GM23338 (cell line): ENCODE measurements around the gene FBXO34. TPM values are rescaled to one million over a fixed set of nuclear protein-coding genes. Genes with fewer than 3 reads are reported as not detected.

Experiments
- ATAC-seq: fragments of 200-7000 bp; cut with Tn5 transposase; 3 replicates; pipeline ENCODE4 v1.9.1; 2020
- DNase-seq: peaks from one replicate; pipeline ENCODE4 v3.0.0-alpha.2; 2015; ENCODE audit warnings: low spot score
- H2AFZ ChIP-seq: fragments of 200-600 bp; sonication (generic); 2 replicates; pipeline ENCODE4 v1.8.0; 2016; ENCODE audit warnings: antibody characterized with exemption, mild to moderate bottlenecking, moderate library complexity
- H3F3A ChIP-seq: fragments of 200-600 bp; sonication (generic); replicated peaks from 2 replicates; pipeline ENCODE4 v1.8.0; 2017; ENCODE audit warnings: antibody characterized with exemption, mixed run types, low read depth
- H3K27ac ChIP-seq: fragments of 200-600 bp; sonication (generic); 2 replicates; pipeline ENCODE4 v1.6.1; 2016; ENCODE audit warnings: low read depth
- H3K27me3 ChIP-seq: fragments of 200-600 bp; sonication (generic); 2 replicates; pipeline ENCODE4 v1.8.0; 2016; ENCODE audit warnings: mild to moderate bottlenecking, mixed run types, moderate library complexity; ENCODE audit not compliant: insufficient read depth
- H3K36me3 ChIP-seq: fragments of 200-600 bp; sonication (generic); 2 replicates; pipeline ENCODE4 v1.8.0; 2016; ENCODE audit warnings: mild to moderate bottlenecking; ENCODE audit not compliant: insufficient read depth
- H3K4me1 ChIP-seq: fragments of 200-600 bp; sonication (generic); 2 replicates; pipeline ENCODE4 v1.8.0; 2016; ENCODE audit warnings: mild to moderate bottlenecking, moderate library complexity; ENCODE audit not compliant: insufficient read depth
- H3K4me2 ChIP-seq: fragments of 200-600 bp; sonication (generic); 2 replicates; pipeline ENCODE4 v1.7.1; 2017; ENCODE audit warnings: mixed run types
- H3K4me3 ChIP-seq: fragments of 200-600 bp; sonication (generic); 2 replicates; pipeline ENCODE4 v1.6.1; 2016; ENCODE audit warnings: mixed run types
- H3K79me2 ChIP-seq: fragments of 200-600 bp; sonication (generic); replicated peaks from 2 replicates; pipeline ENCODE4 v1.8.0; 2017; ENCODE audit warnings: mild to moderate bottlenecking; ENCODE audit not compliant: insufficient read depth
- H3K9me2 ChIP-seq: fragments of 200-600 bp; sonication (generic); 2 replicates; pipeline ENCODE4 v1.8.0; 2017; ENCODE audit not compliant: insufficient read depth
- H4K20me1 ChIP-seq: fragments of 200-600 bp; sonication (generic); replicated peaks from 2 replicates; pipeline ENCODE4 v1.8.0; 2017; ENCODE audit warnings: mild to moderate bottlenecking; ENCODE audit not compliant: insufficient read depth
- H3K27ac Mint-ChIP-seq: 2 replicates; pipeline ENCODE4 v1.8.0; 2020; ENCODE audit warnings: inconsistent platforms, mild to moderate bottlenecking, moderate library complexity, mixed read lengths
- H3K27me3 Mint-ChIP-seq: 3 replicates; pipeline ENCODE4 v1.8.0; 2022; ENCODE audit warnings: low read depth, mild to moderate bottlenecking, moderate library complexity, mixed read lengths, inconsistent platforms; ENCODE audit not compliant: insufficient read depth, poor library complexity
- H3K36me3 Mint-ChIP-seq: 3 replicates; pipeline ENCODE4 v1.8.0; 2021; ENCODE audit warnings: low read depth, mild to moderate bottlenecking, inconsistent platforms, moderate library complexity, mixed read lengths
- H3K4me1 Mint-ChIP-seq: 3 replicates; pipeline ENCODE4 v1.8.0; 2020; ENCODE audit warnings: mild to moderate bottlenecking, inconsistent platforms, mixed read lengths
- H3K4me3 Mint-ChIP-seq: 3 replicates; pipeline ENCODE4 v1.8.0; 2021; ENCODE audit warnings: moderate library complexity, mild to moderate bottlenecking, inconsistent platforms, mixed read lengths
- H3K9me3 Mint-ChIP-seq: 3 replicates; pipeline ENCODE4 v1.8.0; 2020; ENCODE audit warnings: moderate library complexity, mild to moderate bottlenecking, inconsistent platforms, mixed read lengths
- CREB1 ChIP-seq: fragments of 250-450 bp; sonication (Bioruptor Pico); IDR thresholded peaks from 2 replicates; pipeline ENCODE4 v1.5.0; 2020; ENCODE audit warnings: low read depth, mild to moderate bottlenecking, moderate library complexity
- ETS1 ChIP-seq: IDR thresholded peaks from 2 replicates; pipeline ENCODE4 v1.6.1; 2016; ENCODE audit warnings: antibody characterized with exemption
- EZH2phosphoT487 ChIP-seq: fragments of 200-600 bp; sonication (generic); IDR thresholded peaks from one replicate; pipeline ENCODE4 v1.8.1; 2018; ENCODE audit warnings: antibody characterized with exemption; ENCODE audit not compliant: unreplicated experiment
- JUNB ChIP-seq: IDR thresholded peaks from one replicate; pipeline ENCODE4 v1.6.1; 2016; ENCODE audit warnings: antibody characterized with exemption; ENCODE audit not compliant: unreplicated experiment
- NANOG ChIP-seq: IDR thresholded peaks from 2 replicates; pipeline ENCODE4 v1.6.1; 2016; ENCODE audit warnings: antibody characterized with exemption, borderline replicate concordance
- POLR2AphosphoS5 ChIP-seq: IDR thresholded peaks from 2 replicates; pipeline ENCODE4 v1.6.1; 2016; ENCODE audit warnings: antibody characterized with exemption, low read depth
- REST ChIP-seq: IDR thresholded peaks from one replicate; pipeline ENCODE4 v1.6.1; 2018; ENCODE audit warnings: antibody characterized with exemption; ENCODE audit not compliant: unreplicated experiment
- ZNF114 ChIP-seq: fragments of 250-450 bp; sonication (Bioruptor Pico); IDR thresholded peaks from 2 replicates; pipeline ENCODE4 v1.5.0; 2020; ENCODE audit warnings: mild to moderate bottlenecking, moderate library complexity
- ZNF331 ChIP-seq: fragments of 250-450 bp; sonication (Bioruptor Pico); IDR thresholded peaks from 2 replicates; pipeline ENCODE4 v1.5.0; 2020; ENCODE audit warnings: low read depth, mild to moderate bottlenecking, moderate library complexity
- polyA plus RNA-seq: library from polyadenylated mRNA; unstranded; fragments of >200 nt; fragmentation: Nextera tagmentation; extraction: Ambion mirVana; gene quantifications from 2 replicates; pipeline ENCODE4 v1.2.1, GENCODE V29; 2016
- total RNA-seq: library from RNA; depleted of rRNA; stranded (reverse); fragments of >200 nt; shearing (Covaris generic); gene quantifications from 2 replicates; pipeline ENCODE4 v1.2.3, GENCODE V29; 2014
- TF ChIP-seq, protein P1 (sequence below), 2 experiments: fragments of 200-600 bp in 1 of 2; sonication (generic) in 1 of 2; conservative IDR thresholded peaks; 2 replicates each; pipeline versions ENCODE4 v1.5.1 to v1.6.1; 2016 to 2017; ENCODE audit warnings: antibody characterized with exemption in 2 of 2, low read depth in 2 of 2, mild to moderate bottlenecking in 2 of 2, moderate library complexity in 1 of 2
- TF ChIP-seq, protein P2 (sequence below): fragments of 250-450 bp; sonication (Bioruptor Pico); IDR thresholded peaks from 2 replicates; pipeline ENCODE4 v1.5.0; 2020; ENCODE audit warnings: mild to moderate bottlenecking, moderate library complexity

FBXO34 gene
- total and polyA plus RNA-seq, 2 experiments from 2014 or later, result 9.4 to 13.4 TPM

GRCh38 chr14:55387121-55387520 lies 115.9 kb downstream of the FBXO34 start:
- Histone ChIP-seq H3K27me3 (no peaks in the 10 kb centered on the region), H2AFZ (no peak overlapping the region), H3F3A (no peaks in the 10 kb centered on the region), H3K4me1 (no peaks in the 10 kb centered on the region), H4K20me1 (peaks cover 8% of the 10 kb centered on the region), H3K4me2 (no peak overlapping the region), H3K9me2 (no peaks in the 10 kb centered on the region), H3K79me2 (no peaks in the 10 kb centered on the region), H3K4me3 (no peak overlapping the region), H3K36me3 (peaks cover 5% of the 10 kb centered on the region; the same call in 1 of the 2 replicates), H3K27ac (no peak overlapping the region)
- Mint-ChIP-seq H3K36me3 (peaks cover 8% of the 10 kb centered on the region), H3K4me1 (no peaks in the 10 kb centered on the region), H3K27me3 (no peaks in the 10 kb centered on the region), H3K9me3 (no peaks in the 10 kb centered on the region), H3K27ac (no peak overlapping the region), H3K4me3 (no peak overlapping the region)
- DNase-seq (no peak), ATAC-seq (no peak)
- no peak for TF ChIP-seq NANOG
- TF ChIP-seq CREB1 (CRISPR knock-in tag), result no peak
- TF ChIP-seq ZNF331, result no peak
- TF ChIP-seq ZNF114 (CRISPR knock-in tag), result no peak
- no peak for TF ChIP-seq REST
- TF ChIP-seq JUNB, result no peak
- TF ChIP-seq EZH2phosphoT487, result no peak
- TF ChIP-seq, protein P1, sequence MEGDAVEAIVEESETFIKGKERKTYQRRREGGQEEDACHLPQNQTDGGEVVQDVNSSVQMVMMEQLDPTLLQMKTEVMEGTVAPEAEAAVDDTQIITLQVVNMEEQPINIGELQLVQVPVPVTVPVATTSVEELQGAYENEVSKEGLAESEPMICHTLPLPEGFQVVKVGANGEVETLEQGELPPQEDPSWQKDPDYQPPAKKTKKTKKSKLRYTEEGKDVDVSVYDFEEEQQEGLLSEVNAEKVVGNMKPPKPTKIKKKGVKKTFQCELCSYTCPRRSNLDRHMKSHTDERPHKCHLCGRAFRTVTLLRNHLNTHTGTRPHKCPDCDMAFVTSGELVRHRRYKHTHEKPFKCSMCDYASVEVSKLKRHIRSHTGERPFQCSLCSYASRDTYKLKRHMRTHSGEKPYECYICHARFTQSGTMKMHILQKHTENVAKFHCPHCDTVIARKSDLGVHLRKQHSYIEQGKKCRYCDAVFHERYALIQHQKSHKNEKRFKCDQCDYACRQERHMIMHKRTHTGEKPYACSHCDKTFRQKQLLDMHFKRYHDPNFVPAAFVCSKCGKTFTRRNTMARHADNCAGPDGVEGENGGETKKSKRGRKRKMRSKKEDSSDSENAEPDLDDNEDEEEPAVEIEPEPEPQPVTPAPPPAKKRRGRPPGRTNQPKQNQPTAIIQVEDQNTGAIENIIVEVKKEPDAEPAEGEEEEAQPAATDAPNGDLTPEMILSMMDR (conservative IDR thresholded peaks at IDR 0.05; ENCODE audit: low read depth in 2 of 2), result no peak
- TF ChIP-seq POLR2AphosphoS5, result no peak
- TF ChIP-seq ETS1, result no peak
- TF ChIP-seq, protein P2, sequence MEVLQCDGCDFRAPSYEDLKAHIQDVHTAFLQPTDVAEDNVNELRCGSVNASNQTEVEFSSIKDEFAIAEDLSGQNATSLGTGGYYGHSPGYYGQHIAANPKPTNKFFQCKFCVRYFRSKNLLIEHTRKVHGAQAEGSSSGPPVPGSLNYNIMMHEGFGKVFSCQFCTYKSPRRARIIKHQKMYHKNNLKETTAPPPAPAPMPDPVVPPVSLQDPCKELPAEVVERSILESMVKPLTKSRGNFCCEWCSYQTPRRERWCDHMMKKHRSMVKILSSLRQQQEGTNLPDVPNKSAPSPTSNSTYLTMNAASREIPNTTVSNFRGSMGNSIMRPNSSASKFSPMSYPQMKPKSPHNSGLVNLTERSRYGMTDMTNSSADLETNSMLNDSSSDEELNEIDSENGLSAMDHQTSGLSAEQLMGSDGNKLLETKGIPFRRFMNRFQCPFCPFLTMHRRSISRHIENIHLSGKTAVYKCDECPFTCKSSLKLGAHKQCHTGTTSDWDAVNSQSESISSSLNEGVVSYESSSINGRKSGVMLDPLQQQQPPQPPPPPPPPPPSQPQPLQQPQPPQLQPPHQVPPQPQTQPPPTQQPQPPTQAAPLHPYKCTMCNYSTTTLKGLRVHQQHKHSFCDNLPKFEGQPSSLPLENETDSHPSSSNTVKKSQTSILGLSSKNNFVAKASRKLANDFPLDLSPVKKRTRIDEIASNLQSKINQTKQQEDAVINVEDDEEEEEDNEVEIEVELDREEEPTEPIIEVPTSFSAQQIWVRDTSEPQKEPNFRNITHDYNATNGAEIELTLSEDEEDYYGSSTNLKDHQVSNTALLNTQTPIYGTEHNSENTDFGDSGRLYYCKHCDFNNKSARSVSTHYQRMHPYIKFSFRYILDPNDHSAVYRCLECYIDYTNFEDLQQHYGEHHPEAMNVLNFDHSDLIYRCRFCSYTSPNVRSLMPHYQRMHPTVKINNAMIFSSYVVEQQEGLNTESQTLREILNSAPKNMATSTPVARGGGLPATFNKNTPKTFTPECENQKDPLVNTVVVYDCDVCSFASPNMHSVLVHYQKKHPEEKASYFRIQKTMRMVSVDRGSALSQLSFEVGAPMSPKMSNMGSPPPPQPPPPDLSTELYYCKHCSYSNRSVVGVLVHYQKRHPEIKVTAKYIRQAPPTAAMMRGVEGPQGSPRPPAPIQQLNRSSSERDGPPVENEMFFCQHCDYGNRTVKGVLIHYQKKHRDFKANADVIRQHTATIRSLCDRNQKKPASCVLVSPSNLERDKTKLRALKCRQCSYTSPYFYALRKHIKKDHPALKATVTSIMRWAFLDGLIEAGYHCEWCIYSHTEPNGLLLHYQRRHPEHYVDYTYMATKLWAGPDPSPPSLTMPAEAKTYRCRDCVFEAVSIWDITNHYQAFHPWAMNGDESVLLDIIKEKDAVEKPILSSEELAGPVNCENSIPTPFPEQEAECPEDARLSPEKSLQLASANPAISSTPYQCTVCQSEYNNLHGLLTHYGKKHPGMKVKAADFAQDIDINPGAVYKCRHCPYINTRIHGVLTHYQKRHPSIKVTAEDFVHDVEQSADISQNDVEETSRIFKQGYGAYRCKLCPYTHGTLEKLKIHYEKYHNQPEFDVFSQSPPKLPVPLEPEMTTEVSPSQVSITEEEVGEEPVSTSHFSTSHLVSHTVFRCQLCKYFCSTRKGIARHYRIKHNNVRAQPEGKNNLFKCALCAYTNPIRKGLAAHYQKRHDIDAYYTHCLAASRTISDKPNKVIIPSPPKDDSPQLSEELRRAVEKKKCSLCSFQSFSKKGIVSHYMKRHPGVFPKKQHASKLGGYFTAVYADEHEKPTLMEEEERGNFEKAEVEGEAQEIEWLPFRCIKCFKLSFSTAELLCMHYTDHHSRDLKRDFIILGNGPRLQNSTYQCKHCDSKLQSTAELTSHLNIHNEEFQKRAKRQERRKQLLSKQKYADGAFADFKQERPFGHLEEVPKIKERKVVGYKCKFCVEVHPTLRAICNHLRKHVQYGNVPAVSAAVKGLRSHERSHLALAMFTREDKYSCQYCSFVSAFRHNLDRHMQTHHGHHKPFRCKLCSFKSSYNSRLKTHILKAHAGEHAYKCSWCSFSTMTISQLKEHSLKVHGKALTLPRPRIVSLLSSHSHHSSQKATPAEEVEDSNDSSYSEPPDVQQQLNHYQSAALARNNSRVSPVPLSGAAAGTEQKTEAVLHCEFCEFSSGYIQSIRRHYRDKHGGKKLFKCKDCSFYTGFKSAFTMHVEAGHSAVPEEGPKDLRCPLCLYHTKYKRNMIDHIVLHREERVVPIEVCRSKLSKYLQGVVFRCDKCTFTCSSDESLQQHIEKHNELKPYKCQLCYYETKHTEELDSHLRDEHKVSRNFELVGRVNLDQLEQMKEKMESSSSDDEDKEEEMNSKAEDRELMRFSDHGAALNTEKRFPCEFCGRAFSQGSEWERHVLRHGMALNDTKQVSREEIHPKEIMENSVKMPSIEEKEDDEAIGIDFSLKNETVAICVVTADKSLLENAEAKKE, result no peak
